NCI-H774 (cell line): ENCODE results near the gene PLAAT2.
"Not testable (repeated sequence)": the region's sequence is repeated elsewhere in the genome, so short reads cannot be mapped to it uniquely, and the experiment has no call there.

Source experiments
- DNase-seq: peaks from one replicate; lab custom pipeline; 2025; lab: John Stamatoyannopoulos, UW

Gene PLAAT2

DNA sequence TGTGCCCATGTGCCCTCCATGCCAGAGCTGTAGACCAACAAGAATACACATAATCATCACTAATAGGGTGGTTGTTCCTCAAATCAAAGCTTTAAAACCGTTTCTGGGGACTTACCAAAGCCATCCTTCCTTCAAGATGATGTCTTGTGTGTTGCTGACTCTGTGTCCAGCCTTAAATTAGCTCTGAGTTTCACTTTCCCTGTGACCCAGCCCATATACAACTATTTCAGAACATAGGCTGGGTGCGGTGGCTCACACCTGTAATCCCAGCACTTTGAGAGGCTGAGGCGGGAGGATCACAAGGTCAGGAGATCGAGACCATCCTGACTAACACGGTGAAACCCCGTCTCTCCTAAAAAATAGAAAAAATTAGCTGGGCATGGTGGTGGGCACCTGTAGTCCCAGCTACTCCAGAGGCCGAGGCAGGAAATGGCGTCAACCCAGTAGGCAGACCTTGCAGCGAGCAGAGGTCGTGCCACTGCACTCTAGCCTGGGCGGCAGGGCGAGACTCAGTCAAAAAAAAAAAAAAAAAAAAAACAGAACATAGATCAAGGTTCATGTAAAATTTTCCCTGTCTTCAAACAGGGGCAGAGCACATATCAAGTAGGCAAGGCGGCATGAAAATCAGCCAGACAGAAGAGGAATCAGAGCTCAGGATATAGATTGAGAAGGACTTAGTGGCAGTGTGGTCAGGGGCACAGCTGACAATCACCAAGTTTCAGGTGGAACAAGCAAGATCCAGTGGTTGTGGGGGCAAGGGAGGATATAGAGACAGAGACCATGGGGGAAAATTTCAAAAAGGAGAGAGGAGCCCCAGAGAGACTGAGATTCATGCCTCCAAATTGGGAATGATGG is at the start of gene PLAAT2:
PLAAT2 (minus strand) TSS at position 179 of the 855 bp plus-strand sequence; CDS start at position 124, 55 bp downstream.
- no peak for DNase-seq

DNA sequence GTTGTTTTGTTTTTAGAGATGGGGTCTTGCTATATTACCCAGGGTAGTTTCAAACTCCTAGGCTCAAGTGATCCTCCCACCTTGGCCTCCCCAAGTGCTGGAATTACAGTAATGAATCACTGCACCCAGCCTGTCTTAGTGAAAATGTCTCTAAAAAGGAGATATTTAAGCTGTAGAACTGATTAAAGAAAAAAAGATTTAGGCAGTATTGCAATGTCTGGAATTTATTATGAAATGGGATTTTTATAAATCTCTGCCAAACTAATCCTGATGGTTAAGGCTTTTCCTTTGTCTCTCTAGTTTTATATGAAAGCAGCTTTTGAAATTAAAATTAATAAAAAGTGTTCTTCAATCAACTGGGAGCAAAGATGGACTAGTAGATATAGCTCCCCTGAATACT is 49.0 kb upstream of the PLAAT2 start:
- no peak for DNase-seq

DNA sequence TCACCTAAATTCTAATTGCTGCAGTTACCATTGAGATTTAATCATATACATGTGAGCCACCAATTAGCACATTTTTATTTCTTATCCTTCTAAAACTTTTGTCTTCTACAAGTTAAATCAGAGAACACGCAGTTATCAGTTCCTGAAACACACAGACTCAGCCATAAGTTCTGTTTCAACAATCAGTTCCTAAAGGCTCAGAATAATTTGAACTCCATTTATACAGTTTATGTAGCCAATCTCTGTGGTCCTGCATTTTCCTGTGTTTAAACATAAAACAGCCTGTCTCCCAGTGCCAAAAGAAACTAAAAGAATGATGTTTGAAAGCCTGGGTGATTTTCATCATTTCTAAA is 48.2 kb upstream of the PLAAT2 start:
- DNase-seq = no peak

DNA sequence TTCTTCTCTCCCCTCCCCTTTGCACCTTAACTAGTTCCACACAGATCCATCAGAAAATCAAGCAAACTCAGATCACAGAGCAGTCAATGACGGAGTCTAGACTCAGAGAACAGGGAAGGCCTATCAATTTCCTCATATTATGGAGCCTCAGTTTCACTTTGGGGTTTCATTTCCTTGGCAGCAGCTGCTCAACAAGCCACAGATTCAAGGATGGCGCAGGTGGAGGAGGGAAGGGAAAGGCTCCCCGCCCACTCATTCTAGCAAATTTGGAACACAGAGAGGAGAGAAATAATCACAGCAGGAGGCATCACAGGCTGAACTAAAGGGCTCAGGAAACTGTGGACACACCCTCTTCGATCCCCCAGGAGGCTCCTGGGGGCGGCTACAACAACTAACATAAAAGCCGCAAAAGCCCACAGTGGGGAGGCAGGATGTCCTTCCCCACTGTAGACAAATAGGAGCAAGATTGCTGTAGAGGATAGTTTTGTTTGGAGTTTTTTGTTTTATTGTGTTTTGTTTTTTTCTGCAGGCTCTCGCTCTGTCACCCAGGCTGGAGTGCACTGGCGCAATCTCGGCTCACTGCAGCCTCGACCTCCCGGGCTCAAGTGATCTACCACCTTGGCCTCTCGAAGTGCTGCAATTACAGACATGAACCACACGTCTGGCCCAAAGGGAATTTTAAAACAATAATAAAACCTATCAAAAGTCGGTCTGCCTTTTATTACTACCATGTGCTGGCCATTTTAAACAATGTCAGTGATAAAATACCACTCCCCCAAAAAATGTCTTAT is 47.6 kb upstream of the PLAAT2 start:
- DNase-seq = no peak

DNA sequence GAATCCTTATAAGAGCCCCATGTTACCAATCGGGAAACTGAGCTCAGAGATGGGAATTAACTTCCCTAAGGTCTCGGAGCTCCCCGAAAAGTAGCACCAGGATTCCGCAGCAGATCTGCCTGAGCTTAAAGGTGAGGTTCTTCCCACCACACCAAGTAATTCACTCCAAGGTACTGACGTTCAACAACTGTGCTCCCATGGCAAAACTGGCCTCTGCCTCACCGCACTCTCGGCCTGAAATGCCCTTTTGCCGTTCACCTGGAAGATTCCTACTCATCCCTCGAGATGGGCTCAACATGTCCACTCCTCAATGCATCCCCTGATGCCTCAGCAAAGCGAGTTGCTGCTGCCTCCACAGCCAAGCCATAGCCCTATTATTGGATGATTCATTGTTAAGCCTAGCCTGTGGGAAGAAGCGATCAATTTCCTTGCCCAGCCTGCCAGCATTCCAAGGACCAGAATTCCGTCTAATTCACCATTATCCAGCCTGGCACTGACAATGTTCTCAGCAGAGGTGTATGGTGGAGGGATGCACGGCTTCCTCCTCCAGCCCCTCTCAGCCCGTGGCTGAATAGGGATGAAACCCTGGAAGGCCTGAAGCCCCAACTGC is 46.9 kb upstream of the PLAAT2 start:
- no peak for DNase-seq

DNA sequence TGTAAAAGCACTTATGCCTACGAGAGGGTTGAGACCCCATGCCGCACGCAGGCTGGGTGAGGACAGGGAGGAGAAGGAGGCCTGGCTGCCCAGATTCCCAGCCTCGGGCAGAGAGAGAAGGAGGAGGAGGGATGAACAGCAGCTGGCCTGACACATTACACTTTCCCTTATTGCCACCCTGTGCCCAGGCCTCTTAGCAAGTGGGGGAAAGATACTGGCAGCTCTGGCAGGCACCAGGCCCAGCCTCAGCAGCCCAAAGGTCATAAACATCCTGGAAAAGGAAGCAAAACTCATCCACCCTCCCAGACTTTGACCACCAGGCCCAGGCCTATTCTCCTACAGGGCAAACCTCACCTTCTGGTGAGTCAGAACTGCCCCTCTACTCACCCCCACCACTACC is 46.4 kb upstream of the PLAAT2 start:
- DNase-seq = no peak

DNA sequence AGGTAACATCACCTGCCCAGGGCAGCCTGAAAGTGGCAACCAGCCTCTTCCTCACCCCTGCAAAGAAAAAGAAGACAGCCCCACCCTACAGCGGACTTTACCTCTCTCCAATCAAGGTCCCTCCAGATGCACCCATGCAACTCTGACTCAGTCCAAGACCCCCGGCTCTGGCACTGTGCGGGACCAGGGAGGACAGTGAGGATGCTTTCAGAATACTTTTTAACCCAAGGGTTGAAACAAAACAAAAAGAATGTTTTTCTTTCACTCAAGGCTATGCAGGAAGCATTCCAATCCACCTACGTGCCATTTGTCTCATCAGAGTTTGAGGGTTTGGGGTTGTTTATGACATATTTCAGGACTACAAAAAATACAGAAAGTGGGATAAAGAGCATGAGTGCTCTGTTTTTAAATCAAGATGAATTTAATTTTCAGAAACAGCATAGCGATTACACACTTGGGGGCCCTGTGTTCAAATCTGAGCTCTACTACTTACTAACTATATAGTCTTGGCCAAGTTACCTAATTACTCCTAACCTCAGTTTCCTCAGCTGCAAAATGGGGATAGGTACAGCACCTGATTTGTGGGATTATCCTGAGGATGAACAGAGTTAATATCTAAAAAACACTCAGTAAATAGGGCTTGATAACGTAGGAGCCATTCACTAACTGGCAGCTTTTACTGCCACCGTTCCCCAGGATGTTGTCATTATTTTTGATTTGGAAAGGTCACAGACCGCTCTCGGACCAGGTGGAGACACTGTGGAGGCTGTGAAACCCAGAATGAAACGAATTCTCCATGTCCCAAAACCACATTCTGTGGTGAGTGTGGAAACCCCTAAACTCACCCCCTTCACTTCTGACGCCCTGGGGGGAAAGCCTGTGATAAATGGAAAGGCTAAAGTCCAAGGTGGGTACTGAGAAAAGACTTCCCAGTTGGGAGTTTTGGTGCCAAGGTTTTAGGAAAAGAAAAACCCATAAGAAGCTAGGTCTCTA is 45.5 kb upstream of the PLAAT2 start:
- DNase-seq = no peak

DNA sequence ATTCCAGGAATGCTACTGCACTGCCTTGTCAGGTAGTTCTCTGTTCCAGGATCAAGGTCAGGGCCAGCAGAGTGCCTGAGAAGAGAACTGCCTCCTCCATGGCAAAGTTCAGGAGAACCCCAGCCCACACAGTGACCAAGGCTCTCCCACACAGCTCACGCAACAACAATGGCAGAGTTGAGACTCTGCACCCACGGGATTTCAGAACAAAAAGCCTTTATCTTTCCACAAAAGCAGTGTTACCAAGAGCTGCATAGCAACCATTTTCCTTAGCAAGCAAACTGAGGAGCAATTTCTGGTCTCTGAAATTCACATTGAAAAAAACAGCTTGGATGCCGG is 40.0 kb upstream of the PLAAT2 start:
- no peak for DNase-seq

DNA sequence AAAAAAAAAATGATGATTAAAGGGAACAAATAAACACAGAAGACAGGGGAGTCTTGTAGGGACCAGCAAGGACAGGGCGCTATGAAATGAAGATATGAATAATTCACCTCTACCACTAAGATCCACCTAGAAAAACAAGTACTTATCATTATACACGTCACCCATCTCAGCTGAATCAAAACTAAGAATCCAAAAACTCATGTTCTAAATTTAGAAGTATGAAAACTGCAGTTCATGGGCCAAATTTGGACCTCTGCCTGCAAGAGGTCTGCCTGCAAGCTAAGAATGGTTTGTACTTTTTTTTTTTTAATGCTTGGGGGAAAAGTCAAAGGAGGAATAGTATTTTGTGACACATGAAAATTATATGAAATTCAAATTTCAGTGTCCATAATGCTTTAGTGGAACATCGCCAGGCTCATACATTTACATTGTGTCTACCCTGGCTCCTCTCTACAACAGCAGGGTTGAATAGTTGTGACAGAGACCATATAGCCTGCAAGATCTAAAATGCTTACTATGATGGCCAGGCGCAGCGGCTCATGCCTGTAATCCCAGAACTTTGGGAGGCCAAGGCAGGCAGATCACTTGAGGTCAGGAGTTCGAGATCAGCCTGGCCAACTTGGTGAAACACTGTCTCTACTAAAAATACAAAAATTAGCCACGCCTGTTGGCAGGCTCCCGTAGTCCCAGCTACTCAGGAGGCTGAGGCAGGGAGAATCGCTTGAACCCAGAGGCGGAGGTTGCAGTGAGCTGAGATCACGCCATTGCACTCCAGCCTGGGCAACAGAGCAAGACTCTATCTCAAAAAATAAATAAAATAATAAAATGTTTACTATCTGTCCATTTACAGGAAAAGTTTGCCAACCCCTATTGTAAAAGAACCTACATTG is 39.4 kb upstream of the PLAAT2 start:
- DNase-seq = not testable (repeated sequence)

DNA sequence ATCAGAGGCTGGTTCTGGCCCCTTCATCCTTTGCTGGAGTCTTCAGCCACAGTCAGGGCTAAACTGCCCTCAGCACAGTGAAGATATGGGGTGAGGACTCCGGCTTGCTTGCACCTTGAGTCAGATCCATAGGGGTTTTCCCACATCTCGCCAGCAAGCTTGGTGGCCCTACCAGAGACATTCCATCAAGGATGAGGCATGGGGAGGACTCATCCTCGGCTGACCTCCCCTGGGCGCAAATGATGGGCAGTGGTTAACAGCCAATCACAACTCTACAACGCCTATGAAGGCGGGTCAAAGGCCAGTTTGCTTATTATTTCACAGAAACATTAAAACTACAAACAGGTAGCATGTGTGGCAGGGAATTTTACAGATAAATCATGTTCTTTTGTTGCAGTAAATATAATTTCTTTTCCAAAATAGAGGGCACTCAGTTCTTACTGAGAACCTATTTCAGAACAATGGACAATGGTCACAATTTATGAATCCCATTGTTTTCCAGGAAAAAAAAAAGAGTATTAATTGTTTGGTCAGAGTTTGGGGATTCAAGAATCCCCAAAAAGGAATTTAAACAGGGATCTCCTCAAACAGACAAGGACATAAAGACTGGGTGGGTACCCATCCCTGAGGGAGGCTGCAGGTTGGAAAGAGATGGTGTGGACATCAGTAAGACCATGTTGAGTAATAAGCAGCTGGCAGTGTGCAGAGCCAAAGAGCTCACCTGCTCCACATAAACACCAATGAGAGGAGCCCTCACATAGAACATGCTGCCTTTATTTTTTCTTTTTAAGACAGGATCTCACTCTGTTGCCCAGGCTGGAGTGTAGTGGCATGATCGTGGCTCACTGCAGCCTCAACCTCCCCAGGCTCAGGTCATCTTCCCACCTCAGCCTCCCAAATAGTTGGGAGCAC is 36.3 kb upstream of the PLAAT2 start:
- DNase-seq = no peak

DNA sequence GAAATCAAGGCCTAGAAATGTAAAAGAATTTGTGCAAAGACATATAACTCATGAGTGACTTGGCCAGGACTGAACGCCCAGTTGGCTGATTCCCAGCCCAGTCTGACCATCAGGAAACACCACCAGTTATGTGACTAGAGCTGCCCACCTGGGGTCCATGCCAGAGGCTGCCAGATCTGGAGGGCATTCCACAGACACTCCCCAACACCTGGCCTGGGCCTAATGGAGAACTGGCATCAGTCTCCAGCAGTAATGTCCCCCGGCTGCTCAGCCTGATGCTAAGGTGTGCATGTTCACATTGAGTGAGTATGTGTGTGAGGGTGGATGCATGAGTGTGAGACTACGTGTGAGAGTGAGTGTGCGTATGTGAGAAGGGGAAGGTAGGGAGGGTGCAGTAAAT is 35.4 kb upstream of the PLAAT2 start:
- no peak for DNase-seq

DNA sequence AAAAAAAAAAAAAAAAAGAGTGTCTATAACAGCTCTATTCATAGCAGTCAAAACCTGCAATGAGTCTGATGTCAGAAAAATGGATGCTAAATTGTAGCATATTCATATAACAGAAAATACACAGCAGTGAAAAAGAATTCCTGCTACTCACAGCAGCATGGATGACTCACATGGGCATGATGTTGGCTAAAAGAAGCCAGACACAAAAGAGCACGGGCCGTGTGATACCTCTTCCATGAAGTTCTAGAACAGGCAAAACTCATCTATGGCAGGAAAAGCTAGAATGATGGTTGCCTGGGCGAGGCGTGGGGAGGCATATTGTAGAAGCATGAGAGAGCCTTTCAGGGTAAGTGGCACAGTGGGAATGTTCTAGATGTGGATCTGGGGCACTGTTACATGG is 32.1 kb upstream of the PLAAT2 start:
- DNase-seq = no peak

DNA sequence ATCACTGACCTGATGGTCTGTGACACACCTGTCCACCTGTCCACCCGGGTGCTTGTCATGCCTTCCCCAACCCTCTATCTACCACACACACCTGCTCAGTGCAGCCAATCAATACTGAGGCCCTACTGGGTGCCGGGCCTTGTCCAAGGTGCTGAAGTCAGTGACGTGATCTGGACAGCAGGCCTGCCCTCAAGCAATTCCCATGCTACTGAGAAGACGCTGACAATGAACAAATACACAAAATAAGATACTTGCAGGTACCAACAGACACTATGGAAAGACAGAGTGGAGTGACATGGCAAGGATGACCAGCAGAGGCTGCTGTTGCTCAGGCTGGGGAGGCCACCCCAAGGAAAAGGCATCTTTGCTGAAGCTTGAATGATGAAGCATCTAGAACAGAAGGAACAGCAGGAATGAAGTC is 29.8 kb upstream of the PLAAT2 start:
- no peak for DNase-seq

DNA sequence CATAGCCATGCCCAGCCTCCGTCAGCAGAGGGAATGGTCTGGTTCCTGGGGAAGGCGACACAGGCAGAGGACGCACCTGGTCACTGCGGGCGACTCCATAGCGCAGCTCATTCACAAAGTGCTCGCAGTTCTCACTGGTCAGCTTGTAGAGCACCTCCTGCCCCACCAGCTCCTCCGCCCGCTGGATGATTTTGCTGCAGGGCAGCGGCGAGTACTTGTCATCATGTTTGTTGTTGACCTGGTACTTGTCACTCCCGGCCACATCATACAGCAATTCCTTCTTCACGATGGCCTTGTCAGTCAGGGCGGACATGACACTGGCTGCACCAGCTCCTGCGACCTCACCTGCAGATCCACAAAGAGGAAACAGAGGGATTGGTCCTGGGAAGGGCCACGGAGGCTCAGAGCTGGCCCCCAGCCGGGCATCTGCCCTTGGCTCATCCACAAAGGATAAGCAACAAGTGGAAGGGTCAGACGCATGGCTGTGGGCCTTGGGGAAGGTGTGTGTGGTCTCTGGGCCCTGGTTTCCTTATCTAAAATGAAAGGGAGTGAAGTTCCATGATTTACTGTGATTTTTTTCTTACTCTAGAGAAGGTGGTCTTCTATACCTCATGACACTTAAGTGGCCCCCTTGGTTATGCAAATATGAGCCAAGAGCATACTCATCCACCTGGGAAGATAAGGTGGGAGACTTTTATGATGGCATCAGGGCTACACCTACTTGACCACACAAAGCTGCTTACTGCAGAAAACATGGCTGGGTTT is 27.0 kb upstream of the PLAAT2 start:
- no peak for DNase-seq

DNA sequence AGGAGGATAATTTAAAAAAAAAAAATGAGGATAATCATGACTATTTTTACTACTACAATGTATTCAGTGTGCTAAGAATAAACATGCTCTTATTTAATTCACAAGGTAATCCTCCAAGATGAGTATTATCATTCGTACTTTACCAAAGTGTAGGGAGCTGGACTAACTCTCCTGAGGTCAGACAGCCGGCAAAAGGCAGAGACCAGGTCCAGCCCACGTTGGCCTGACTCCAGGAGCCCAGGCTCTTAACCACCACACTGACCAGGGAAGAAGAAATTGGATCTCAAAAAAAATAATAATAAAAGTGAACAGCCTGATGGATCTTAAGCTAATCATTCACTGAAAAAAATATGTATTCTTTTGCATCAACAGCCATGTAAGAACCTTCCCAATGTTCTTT is 25.8 kb upstream of the PLAAT2 start:
- no peak for DNase-seq

DNA sequence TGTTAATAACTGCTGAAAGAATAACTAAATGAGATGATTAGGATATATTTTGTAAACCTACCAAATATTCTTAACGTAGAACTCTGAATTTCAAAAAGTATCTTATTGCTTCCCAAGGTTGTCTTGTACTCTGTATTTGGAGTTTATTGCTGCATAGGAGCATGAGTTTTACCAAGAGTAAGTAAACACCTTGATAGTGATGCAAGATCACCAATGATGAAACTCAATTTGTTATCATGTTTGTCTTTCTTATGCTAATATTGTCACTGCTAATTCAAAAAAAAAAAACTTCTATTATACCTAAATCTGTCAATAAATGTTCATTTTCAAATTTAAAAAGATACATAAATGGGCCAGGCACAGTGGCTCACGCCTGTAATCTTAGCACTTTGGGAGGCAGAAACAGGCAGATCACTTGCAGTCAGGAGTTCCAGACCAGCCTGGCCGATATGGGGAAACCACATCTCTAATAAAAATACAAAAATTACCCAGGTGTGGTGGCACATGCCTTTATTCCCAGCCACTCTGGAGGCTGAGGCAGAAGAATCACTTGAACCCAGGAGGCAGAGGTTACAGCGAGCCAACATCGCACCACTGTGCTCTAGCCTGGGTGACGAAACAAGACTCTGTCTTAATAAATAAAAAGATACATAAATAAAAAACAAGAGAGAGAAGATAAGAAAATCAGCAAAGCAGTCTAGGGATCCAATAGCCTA is 23.4 kb upstream of the PLAAT2 start:
- DNase-seq = no peak

DNA sequence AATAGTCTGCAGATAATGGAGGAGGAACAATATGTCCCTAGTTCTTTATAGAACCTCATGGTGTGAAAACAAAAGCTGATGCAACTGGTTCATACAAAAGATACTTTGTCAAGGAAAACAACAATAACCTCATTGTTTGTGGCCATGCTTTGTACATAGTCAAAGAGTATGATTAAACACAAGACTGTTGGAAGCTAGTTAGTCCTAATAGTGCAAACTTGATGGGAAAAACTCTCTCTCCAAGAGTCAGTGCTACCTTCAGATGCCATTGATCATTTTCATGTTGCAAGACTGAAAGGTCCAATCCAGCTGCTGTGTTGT is 20.1 kb upstream of the PLAAT2 start:
- DNase-seq = no peak

DNA sequence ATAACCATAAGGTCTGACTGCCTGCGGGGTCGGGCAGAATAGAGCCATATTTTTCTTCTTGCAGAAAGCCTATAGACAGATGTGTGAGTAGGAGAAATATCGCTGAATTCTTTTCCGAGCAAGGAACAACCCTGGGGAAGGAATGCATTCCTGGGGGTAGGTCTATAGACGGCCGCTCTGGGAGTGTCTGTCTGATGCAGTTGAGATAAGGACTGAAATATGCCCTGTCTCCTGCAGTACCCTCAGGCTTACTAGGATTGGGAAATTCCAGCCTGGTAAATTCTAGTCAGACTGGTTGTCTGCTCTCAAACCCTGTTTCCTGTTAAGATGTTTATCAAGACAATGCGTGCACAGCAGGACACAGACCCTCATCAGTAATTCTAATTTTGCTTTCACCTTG is 18.0 kb upstream of the PLAAT2 start:
- DNase-seq = not testable (repeated sequence)
